GM12874 (cell line): ENCODE data around the gene NPHS2.
A peak's percentile ranks its signal among the peaks of the same experiment; 100 is the strongest.

Experiments used
- CTCF ChIP-seq: IDR thresholded peaks from 2 replicates; pipeline ENCODE4 v1.5.1; 2011; ENCODE audit warnings: low read depth, mild to moderate bottlenecking, control low read depth, low read length, moderate library complexity; ENCODE audit not compliant: insufficient read depth

Gene NPHS2

GRCh38 chr1:179590671-179591070 lies 14.9 kb upstream of the NPHS2 start:
- TF ChIP-seq CTCF: no peak

GRCh38 chr1:179589509-179589908 lies 13.8 kb upstream of the NPHS2 start:
- TF ChIP-seq CTCF: no peak

GRCh38 chr1:179588425-179589024 lies 12.8 kb upstream of the NPHS2 start:
- TF ChIP-seq CTCF: no peak

GRCh38 chr1:179587336-179587735 lies 11.6 kb upstream of the NPHS2 start:
- no peak for TF ChIP-seq CTCF

- 0 out of 2 replicates have a peak, but pooled peaks have one; percentile 11 for TF ChIP-seq CTCF
Observed at GRCh38 chr1:179586107-179586823, 10.5 kb upstream of the NPHS2 start.

GRCh38 chr1:179583771-179584320 lies 8.1 kb upstream of the NPHS2 start:
- no peak for TF ChIP-seq CTCF

GRCh38 chr1:179576509-179576908 lies 761 bp upstream of the NPHS2 start:
- no peak for TF ChIP-seq CTCF
